NCI-H226 (cell line): Measurements from ENCODE around the gene ISCA1.
"Not testable (repeated sequence)": the region's sequence is repeated elsewhere in the genome, so short reads cannot be mapped to it uniquely, and the experiment has no call there.

Experiments
- DNase-seq: peaks from one replicate; pipeline ENCODE4 v3.0.0-alpha.2; 2015

ISCA1 gene

DNA sequence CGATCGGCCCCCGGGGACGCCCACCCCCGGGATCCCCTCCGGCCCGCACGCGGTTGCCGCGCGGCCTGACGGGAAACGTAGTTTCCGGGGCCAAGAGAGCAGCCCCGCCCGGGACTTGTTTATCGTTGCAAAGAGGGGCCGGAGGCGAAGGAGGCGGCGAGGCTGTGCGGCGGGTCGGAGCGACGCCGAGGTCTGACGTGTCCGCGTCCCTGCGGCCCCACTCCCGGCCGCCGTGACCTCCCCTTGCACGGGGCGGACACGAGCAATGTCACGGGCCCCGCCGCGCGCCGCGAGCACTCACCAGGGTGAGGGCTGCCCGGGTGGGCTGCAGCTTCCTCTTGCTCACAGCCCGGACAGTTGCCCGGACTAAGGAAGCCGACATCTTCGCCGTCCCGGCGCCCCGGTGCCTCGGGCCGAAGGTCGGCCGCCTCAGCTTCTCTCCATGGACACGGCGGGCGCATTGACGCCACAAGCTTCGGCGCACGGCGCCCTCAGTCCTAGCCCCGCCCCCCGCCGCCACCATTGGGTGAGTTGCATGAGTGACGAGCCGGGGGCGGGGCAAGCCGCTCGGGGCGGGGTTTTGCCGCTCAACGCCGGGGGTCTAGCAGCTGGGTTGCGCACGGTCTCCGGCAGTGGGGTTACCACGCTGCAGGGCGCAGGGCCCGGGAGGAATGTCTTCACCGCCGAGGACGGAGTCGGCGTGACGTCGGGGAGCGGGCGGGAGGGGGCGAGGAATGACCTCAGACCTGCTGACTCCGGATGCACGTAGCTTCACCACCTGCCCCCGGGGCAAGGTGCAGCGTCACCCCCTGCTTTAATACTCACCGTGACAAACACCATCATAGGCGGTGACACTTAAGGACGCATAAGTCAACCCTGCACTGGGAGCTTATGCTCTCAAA is at the start of gene ISCA1:
TSS of gene ISCA1 (minus strand) at position 462 of the 902 bp plus-strand sequence. CDS start at position 382, 80 bp downstream.
- peak; percentile 91 for DNase-seq

DNA sequence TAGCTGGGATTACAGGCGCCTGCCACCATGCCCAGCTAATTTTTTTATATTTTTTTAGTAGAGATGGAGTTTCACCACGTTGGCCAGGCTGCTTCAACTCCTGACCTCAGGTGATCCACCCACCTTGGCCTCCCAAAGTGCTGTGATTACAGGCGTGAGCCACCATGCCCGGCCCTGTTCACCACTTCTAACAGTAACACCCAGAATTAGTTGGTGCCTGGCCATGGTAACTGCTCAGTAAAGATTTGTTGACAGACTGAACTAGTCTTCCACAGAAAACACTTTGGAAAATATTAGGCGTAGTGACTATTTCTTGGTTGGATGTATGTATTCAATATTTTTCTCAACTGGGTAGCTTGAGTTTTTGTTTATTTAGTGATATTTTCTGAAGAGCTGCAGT is 47.8 kb upstream of the ISCA1 start:
- no peak for DNase-seq

- peak; percentile 46 for DNase-seq
Observed at GRCh38 chr9:86329649-86330048, 47.3 kb upstream of the ISCA1 start.

- no peak for DNase-seq
Observed at GRCh38 chr9:86328156-86328555, 45.8 kb upstream of the ISCA1 start.

GRCh38 chr9:86326536-86326935 is 44.2 kb upstream of the ISCA1 start:
- DNase-seq, result no peak

DNA sequence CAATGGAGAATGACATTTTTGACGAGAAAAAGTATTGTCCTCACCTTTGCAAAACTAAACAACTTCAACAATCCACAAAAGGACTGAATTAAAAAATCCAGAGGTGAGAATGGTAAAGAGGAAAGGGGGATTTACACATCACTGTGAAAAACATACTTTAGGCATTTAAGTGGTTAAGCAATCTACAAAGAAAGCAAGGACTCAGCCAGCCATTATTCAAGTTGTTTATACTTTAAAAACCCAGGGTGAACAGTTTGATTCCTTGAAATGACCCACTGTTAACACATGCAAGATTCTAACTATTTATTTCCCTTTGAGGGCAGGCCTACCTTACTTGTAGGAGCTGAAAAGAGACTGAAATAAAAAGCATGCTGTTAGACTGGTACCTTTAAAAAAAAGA is 42.6 kb upstream of the ISCA1 start:
- DNase-seq, result no peak

DNA sequence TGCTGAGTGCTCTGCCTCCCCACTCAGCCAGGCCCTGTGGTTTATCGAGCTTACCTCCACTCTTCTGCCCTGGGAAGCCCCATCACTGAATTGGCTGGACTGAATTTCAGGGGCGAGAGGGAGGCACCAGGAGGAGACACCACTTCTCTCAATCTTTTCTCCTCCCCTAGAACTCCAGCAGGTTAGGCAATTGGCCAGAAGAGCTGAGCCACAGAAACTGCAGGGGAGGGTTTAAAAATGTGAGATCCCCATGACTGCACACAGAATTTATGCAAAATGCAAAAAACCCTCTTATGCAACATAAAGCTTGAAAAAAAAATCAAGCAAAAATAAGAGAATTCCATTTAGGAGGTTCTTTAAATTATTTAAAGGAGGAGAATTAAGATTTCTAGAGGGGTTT is 42.0 kb upstream of the ISCA1 start:
- DNase-seq, result peak; percentile 89

DNA sequence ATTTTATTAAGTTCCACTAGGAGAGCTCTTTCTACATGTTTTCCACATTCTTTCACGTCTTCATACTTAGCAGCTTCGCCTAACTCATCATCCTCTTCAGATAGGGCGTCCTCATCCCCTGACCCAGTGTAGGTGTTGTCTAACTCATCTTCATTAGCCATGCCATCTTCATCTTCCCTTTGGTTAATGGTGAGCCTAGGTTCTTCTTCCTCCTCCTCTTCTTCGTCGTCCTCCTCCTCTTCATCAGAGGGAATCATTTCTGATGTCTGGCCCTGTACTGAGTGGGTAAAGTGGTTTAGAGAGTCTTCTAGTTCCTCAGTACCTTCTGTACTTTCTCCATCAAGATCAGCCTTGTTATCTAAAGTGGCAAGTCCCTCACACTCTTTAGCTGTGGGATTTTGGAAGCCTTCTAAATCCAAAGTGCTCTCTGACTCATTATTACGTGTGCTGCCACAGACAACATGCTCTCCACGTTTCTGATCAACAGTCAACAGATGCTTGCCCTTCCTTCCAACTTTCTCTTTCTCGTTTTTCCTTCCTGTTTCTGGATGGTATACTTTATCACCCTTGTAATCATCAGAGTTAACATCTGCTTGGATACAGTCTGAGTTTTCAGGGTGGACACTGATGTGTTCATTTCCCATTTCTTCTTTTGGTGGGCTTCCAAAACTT is 40.8 kb upstream of the ISCA1 start:
- DNase-seq, result peak; percentile 78

- DNase-seq, result peak; percentile 95
Observed at GRCh38 chr9:86321373-86321772, 39.0 kb upstream of the ISCA1 start.

DNA sequence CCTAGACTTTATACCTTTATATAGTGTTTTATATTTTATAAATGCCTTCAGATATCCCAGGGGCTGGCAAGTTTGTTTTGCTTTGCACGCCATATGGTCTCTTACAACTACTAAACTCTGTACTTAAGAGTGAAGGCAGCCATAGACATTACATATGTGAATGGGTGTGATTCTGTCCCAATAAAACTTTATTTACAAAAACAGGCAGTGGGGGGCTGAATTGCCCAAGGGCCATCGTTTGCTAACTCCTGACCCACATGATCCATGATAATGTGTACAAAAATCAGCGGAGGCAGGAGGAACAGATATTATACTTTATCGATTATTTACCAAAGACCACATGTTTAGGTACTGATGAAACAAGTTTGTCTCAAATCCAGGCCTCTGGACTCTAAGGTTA is 35.8 kb upstream of the ISCA1 start:
- no peak for DNase-seq

GRCh38 chr9:86315078-86315477 is 32.7 kb upstream of the ISCA1 start:
- DNase-seq, result no peak

- not testable (repeated sequence) for DNase-seq
Observed at GRCh38 chr9:86312959-86313358, 30.6 kb upstream of the ISCA1 start.

GRCh38 chr9:86308687-86309086 is 26.3 kb upstream of the ISCA1 start:
- DNase-seq, result no peak

- DNase-seq, result no peak
Observed at GRCh38 chr9:86304236-86304730, 21.9 kb upstream of the ISCA1 start.

DNA sequence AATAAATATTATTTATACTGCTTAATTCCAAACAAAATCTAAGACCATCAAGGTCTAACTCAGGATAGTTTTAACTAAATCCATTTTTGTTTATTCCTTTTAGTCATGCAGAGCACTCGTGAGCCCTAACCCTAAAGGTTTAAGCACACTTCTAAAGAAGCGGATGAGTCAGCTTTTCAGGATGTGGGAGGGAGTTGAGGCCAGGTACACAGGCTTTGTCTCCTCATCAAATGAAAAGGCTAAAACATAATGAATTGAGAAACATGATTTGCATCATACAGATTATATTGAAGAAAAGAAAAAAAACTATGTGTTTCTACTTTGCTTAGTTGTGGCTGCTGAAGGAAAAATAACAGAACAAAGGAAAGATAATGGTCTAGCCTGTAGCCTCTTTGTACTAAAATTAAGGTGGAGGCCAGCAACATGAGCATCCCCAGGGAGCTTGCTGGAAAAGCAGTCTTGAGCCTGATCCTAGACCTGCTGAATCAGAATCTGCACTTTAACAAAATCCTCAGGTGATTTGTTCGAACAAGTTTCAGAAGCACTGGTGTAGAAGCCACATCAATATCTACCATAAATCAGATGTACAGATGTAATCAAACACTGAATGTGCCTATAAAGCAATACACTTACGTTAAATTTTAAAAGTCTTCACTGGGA is 21.1 kb upstream of the ISCA1 start:
- DNase-seq, result peak; percentile 27

DNA sequence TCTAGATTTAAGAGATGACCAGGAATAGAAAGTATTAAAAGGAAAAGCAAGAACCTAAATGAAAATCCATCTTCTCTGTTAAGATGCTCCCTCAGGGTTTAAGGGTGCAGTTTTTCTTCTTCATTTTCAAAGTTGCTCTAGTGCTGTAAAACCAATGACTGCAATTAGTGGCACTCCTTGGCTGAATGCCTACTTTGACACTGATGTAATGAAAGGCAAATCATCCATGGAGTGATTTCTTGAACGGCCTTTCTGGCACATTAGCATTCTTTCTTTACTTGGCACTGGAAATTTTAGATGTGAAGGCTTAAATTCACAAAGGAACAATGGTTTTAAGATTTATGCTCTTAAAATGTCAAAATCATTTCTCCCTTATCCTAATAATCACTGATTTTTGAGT is 19.3 kb upstream of the ISCA1 start:
- no peak for DNase-seq

DNA sequence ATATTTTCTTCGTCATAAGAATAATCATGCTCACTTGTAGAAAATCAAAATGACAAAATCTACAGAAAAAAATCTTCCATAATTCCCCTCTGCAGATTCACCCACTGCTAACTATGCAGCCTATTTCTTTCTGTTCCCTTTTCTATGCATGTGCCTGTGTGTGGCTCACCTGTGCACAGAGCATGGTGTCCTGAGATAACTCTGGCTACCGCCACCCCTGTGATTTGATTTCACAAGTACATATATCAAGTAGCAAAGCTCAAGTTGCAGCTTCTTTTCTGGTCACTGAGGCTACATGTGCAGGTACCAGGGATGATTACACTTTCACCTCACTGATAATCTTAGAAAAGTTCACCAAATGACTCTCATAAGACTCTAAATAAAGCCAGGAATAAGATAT is 18.4 kb upstream of the ISCA1 start:
- DNase-seq, result no peak

GRCh38 chr9:86298873-86299272 is 16.5 kb upstream of the ISCA1 start:
- no peak for DNase-seq

DNA sequence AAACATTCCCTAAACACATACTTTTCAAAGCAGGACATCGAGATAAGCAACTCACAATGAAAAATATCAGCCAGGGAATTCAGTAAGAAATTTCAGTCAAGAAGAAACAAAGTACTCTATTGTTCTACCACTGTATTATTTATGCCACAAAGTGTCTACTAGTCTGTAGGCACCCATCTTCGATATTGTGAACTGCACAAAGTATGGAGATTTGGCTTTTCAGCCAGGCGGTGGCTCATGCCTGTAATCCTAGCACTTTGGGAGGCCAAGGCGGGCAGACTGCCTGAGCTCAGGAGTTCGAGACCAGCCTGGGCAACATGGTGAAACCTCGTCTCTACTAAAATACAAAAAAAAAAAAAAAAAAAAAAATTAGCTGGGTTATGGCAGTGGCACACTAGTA is 8.0 kb upstream of the ISCA1 start:
- DNase-seq, result not testable (repeated sequence)

DNA sequence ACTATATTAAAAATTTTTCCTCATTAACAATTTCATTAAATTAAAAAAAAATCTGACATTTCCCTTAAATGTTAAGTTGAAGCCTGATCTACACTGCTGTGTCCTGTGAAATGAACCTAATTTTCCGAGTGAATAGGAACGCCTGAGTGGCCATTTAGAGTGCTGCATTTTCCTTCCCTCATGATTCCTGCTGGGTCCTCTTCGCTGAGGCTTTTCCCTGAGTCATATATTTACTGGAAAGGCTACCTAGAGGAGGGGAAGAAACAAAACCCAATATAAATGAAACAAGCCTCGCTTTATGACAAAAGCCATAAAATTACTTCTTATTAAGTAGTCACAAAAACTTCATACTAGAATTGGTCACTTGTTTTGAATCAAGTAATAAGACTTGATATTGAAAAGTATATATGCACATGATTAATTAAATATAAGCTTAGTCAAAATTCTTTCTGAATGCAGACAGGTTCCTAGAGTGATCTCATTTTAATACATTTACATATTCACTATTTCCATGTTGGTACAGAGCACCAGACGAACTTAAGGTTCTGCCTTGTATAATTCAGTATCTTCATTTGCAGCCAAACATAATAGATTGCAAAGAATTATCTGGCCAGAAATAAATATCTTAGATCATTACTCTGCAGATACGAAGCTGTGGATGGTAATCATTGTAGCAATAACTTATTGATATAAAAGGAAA is 6.3 kb upstream of the ISCA1 start:
- no peak for DNase-seq

GRCh38 chr9:86287013-86287412 is 4.7 kb upstream of the ISCA1 start:
- peak; percentile 19 for DNase-seq

GRCh38 chr9:86286278-86286677 is 3.9 kb upstream of the ISCA1 start:
- no peak for DNase-seq

DNA sequence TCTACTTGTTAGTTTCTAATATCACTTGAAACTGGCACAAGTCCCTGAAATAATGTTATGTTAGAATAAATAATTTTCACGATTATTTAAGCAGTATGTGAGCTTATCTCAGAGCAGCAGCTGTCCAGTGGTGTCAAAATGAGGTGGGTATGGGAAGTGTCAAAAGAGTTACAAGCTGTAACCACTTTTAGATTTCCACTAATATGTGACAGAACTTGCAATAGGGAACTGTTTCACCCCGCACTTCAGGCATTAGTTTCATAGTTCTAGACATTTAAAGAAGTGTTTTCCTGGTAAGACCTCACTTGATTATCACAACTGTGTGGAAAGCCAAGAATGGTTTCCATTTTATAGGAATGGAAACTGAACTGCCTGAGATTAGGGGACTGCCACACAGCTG is 2.9 kb upstream of the ISCA1 start:
- no peak for DNase-seq
